ENCODE measurements around the gene TRPV2. TPM values are rescaled to one million over a fixed set of nuclear protein-coding genes. Genes with fewer than 3 reads are reported as not detected.

The TRPV2 gene
- total and polyA plus RNA-seq, 10 of the 15 experiments (the other 5 are each of a cell fraction or from before 2014, with no cell fraction given), result 8.9 to 94.4 (median 54.1) TPM

- no peak for TF ChIP-seq E4F1 (IDR thresholded peaks at IDR 0.05; ENCODE audit: borderline replicate concordance, partially characterized antibody)
- H3K4me2 ChIP-seq (ENCODE audit: control insufficient read depth, insufficient read depth), result no peak overlapping the region
- no peaks in the 10 kb centered on the region for H3K9me3 ChIP-seq (replicated peaks; ENCODE audit: control insufficient read depth, insufficient read depth, low read length)
- no peaks in the 10 kb centered on the region for H4K20me1 ChIP-seq (ENCODE audit: control insufficient read depth, insufficient read depth)
- no peak overlapping the region for H2AFZ ChIP-seq (ENCODE audit: control insufficient read depth, low read depth, low read length)
- peaks cover 27 to 36% of the 10 kb centered on the region in 2 experiments for H3K36me3 ChIP-seq (ENCODE audit: control insufficient read depth in 2 of 2, insufficient read depth in 2 of 2, low read length in 1 of 2)
- ChIA-PET POLR2A (interaction anchor here (1.8 kb wide), 1 partner anchor 13 kb away, joined by 6 read pairs; no protein-coding TSS in a partner anchor), SMC1A (ENCODE audit: uncharacterized antibody, unreplicated experiment) (interaction anchor here (1.0 to 2.5 kb wide), 5 partner anchors 9 to 62 kb away, joined by 3 to 8 read pairs (median 4); partner anchors contain the start of gene TRPV2), RAD21 (ENCODE audit: unreplicated experiment) (interaction anchor here (1.7 kb wide), 1 partner anchor 13 kb away, joined by 5 read pairs; no protein-coding TSS in a partner anchor), CTCF (interaction anchor here (0.5 to 1.2 kb wide), 2 partner anchors 12 to 23 kb away, joined by 3 to 4 read pairs; no protein-coding TSS in a partner anchor)
- no peak for ATAC-seq
- H3K9ac ChIP-seq (ENCODE audit: control insufficient read depth, insufficient read depth, low read length), result no peak overlapping the region
- no peak for DNase-seq (ENCODE audit: low read depth, low spot score)
- BruUV-seq (replicated peaks), result no TSS peak
- no peaks in the 10 kb centered on the region for H3K4me1 ChIP-seq (ENCODE audit: control insufficient read depth, insufficient read depth, low read length)
- no peak overlapping the region for H3K4me3 ChIP-seq
- no peak overlapping the region for H3K27ac ChIP-seq (ENCODE audit: control insufficient read depth, insufficient read depth)
- WGBS (ENCODE audit: insufficient coverage, insufficient replicate concordance, low lambda C conversion rate, missing lambda C conversion rate), result 90% methylated on average over 19 of the region's 20 CpGs
- FAIRE-seq, result no peak
- peaks cover 2% of the 10 kb centered on the region for H3K79me2 ChIP-seq (ENCODE audit: control insufficient read depth, insufficient read depth, low read length)
- intact Hi-C loops (cut with micrococcal nuclease; ENCODE audit: unreplicated experiment), result no loop called here
- in situ Hi-C loops (cut with MboI), result no loop called here
- H3K27me3 ChIP-seq (replicated peaks in 1 of 2; ENCODE audit: control insufficient read depth in 2 of 2, insufficient read depth in 2 of 2, low read length in 1 of 2), result no peaks in the 10 kb centered on the region
These were observed 10.6 kb downstream of the TRPV2 start for GRCh38 chr17:16425698-16426659.

Data from GM12878 (cell line).